Endodermal cell (in vitro differentiated cells): ENCODE results near the gene CST9. TPM values are rescaled to one million over a fixed set of nuclear protein-coding genes. Genes with fewer than 3 reads are reported as not detected.

ENCODE experiments used
- DNase-seq: peaks from one replicate; pipeline ENCODE4 v3.0.0-alpha.2; 2017
- H3K27ac ChIP-seq: 2 replicates; pipeline ENCODE4 v1.5.1; 2013; ENCODE audit warnings: mild to moderate bottlenecking, low read depth, low read length, moderate library complexity
- H3K27me3 ChIP-seq: 2 replicates; pipeline ENCODE4 v1.6.1; 2013; ENCODE audit warnings: mild to moderate bottlenecking, low read length, moderate library complexity; ENCODE audit not compliant: insufficient read depth, control insufficient read depth, poor library complexity, severe bottlenecking
- H3K36me3 ChIP-seq: 2 replicates; pipeline ENCODE4 v1.7.0; 2013; ENCODE audit warnings: mild to moderate bottlenecking, low read length, moderate library complexity; ENCODE audit not compliant: control insufficient read depth, insufficient read depth
- H3K4me1 ChIP-seq: one replicate; pipeline ENCODE4 v1.7.0; 2013; ENCODE audit warnings: low read length; ENCODE audit not compliant: control insufficient read depth, insufficient read depth
- H3K4me3 ChIP-seq: 2 replicates; pipeline ENCODE4 v1.5.1; 2013; ENCODE audit warnings: mild to moderate bottlenecking, low read length, moderate library complexity
- H3K9ac ChIP-seq: 2 replicates; pipeline ENCODE4 v1.6.1; 2013; ENCODE audit warnings: mild to moderate bottlenecking, low read length, moderate library complexity; ENCODE audit not compliant: poor library complexity, severe bottlenecking; ENCODE audit errors: extremely low read depth
- H3K9me3 ChIP-seq: 2 replicates; pipeline ENCODE4 v1.6.1; 2013; ENCODE audit warnings: mild to moderate bottlenecking, low read length, moderate library complexity; ENCODE audit not compliant: control insufficient read depth
- H3K27ac Mint-ChIP-seq: 2 replicates; pipeline ENCODE4 v1.8.0; 2020; ENCODE audit warnings: mixed read lengths
- H3K27me3 Mint-ChIP-seq: 2 replicates; pipeline ENCODE4 v1.8.0; 2021; ENCODE audit warnings: mild to moderate bottlenecking, mixed read lengths; ENCODE audit not compliant: insufficient read depth
- H3K36me3 Mint-ChIP-seq: 2 replicates; pipeline ENCODE4 v1.8.0; 2020; ENCODE audit warnings: low read depth, mixed read lengths
- H3K4me1 Mint-ChIP-seq: 2 replicates; pipeline ENCODE4 v1.8.0; 2020; ENCODE audit warnings: mixed read lengths
- H3K4me3 Mint-ChIP-seq: 2 replicates; pipeline ENCODE4 v1.8.0; 2020; ENCODE audit warnings: mild to moderate bottlenecking, moderate library complexity, mixed read lengths
- H3K9me3 Mint-ChIP-seq: 2 replicates; pipeline ENCODE4 v1.8.0; 2020; ENCODE audit warnings: mild to moderate bottlenecking, mixed read lengths
- CTCF ChIP-seq: fragments of 200-600 bp; sonication (generic); conservative IDR thresholded peaks from 2 replicates; pipeline ENCODE4 v1.5.0; 2021; ENCODE audit warnings: antibody characterized with exemption, mild to moderate bottlenecking
- WGBS, 2 experiments: methylation state at CpG; one replicate each; pipeline versions ENCODE4 v1.1.5 to v1.1.7; 2013; ENCODE audit warnings: missing lambda C conversion rate in 2 of 2, mixed read lengths in 1 of 2; ENCODE audit not compliant: insufficient coverage in 1 of 2, insufficient read length in 1 of 2; 5-methylcytosine and 5-hydroxymethylcytosine counted together
- total RNA-seq, 2 donors: library from RNA; stranded (reverse); fragmentation: NEBNext Ultra II Directional in 1 of 2; extraction: Animal tissue kit (Norgen Biotek cat#: 25700) in 1 of 2; gene quantifications; 2 replicates in 1 of 2; 3 replicates in 1 of 2; pipeline ENCODE4 v1.2.1, GENCODE V29; 2021

CST9 gene
- total RNA-seq, 2 donors from 2014 or later = not detected

- H3K4me1 ChIP-seq = no peaks in the 10 kb centered on the region
- no peak overlapping the region for H3K27ac Mint-ChIP-seq
- H3K9me3 Mint-ChIP-seq = peaks cover 3% of the 10 kb centered on the region
Measured at GRCh38 chr20:23598481-23598880, 7.2 kb downstream of the CST9 start.

GRCh38 chr20:23596579-23597250 lies 9.0 kb downstream of the CST9 start:
- H3K9ac ChIP-seq = no peak overlapping the region
- H3K27me3 ChIP-seq = no peaks in the 10 kb centered on the region
- no peak overlapping the region for H3K27ac ChIP-seq
- no peaks in the 10 kb centered on the region for H3K9me3 ChIP-seq
- TF ChIP-seq CTCF = no peak
- no peak overlapping the region for H3K4me3 Mint-ChIP-seq
- peaks cover 3% of the 10 kb centered on the region for H3K9me3 Mint-ChIP-seq
- H3K36me3 ChIP-seq = no peaks in the 10 kb centered on the region
- 79% methylated on average over 2 of the region's 2 CpGs; no CpG with 5 or more reads in 1 of the 2 experiments for WGBS, 2 experiments
- no peaks in the 10 kb centered on the region for H3K4me1 ChIP-seq
- no peak overlapping the region for H3K4me3 ChIP-seq
- no peak overlapping the region for H3K27ac Mint-ChIP-seq
- peaks cover 2% of the 10 kb centered on the region for H3K4me1 Mint-ChIP-seq
- H3K36me3 Mint-ChIP-seq = no peaks in the 10 kb centered on the region
- no peaks in the 10 kb centered on the region for H3K27me3 Mint-ChIP-seq
- no peak for DNase-seq

More at GRCh38 chr20:23598481-23598880, 7.2 kb downstream of the CST9 start:
- H3K27me3 Mint-ChIP-seq = no peaks in the 10 kb centered on the region
- no peak for DNase-seq
- peaks cover 2% of the 10 kb centered on the region for H3K4me1 Mint-ChIP-seq
- Histone ChIP-seq H3K27me3 (no peaks in the 10 kb centered on the region), H3K9me3 (no peaks in the 10 kb centered on the region), H3K36me3 (no peaks in the 10 kb centered on the region), H3K4me3 (no peak overlapping the region), H3K9ac (no peak overlapping the region), H3K27ac (no peak overlapping the region)
- H3K36me3 Mint-ChIP-seq = no peaks in the 10 kb centered on the region
- H3K4me3 Mint-ChIP-seq = no peak overlapping the region
- no peak for TF ChIP-seq CTCF

DNA sequence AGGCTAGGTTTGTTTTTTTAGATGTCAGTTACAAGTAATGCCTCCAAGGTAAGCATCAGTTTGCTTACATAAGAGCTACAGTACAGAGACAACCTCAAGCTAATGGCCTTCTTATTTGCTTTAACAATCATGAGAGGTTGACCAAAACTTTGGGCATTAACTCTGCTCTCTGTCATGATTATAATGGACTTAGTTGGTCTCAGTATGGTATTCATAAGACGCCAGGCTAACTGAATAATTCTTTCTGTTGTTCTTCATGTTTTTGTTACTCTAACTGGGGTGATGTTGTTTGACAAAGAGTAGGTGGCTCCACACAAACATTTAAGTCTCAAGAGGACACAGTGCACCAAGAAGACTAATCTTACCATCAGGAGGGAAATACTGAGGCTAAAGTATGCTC lies 9.8 kb downstream of the CST9 start:
- H3K27ac Mint-ChIP-seq = no peak overlapping the region
- H3K4me1 Mint-ChIP-seq = peaks cover 2% of the 10 kb centered on the region
- DNase-seq = no peak
- 91% methylated on average over 1 of the region's 1 CpG; no CpG with 5 or more reads in 1 of the 2 experiments for WGBS, 2 experiments
- H3K27me3 Mint-ChIP-seq = no peaks in the 10 kb centered on the region
- no peaks in the 10 kb centered on the region for H3K36me3 Mint-ChIP-seq
- Histone ChIP-seq H3K36me3 (no peaks in the 10 kb centered on the region), H3K27ac (no peak overlapping the region), H3K9ac (no peak overlapping the region), H3K4me3 (no peak overlapping the region), H3K27me3 (no peaks in the 10 kb centered on the region), H3K4me1 (no peaks in the 10 kb centered on the region), H3K9me3 (no peaks in the 10 kb centered on the region)
- no peak for TF ChIP-seq CTCF
- peaks cover 3% of the 10 kb centered on the region for H3K9me3 Mint-ChIP-seq
- H3K4me3 Mint-ChIP-seq = no peak overlapping the region
